A673 (cell line): ENCODE measurements around the gene PI4K2A. TPM values are rescaled to one million over a fixed set of nuclear protein-coding genes. Genes with fewer than 3 reads are reported as not detected.

Source experiments
- BruUV-seq: library from RNA; stranded (reverse); fragments of 400-500 nt; replicated peaks from 2 replicates; lab custom pipeline; 2021; lab: Mats Ljungman, UMichigan
- CTCF ChIA-PET: fragments of 300-600 bp; sonication (Branson Sonifier 250); formaldehyde crosslinking; loops from one replicate; lab custom pipeline; 2022; ENCODE audit warnings: antibody characterized with exemption; lab: Charles Lee
- POLR2A ChIA-PET: fragments of 300-600 bp; sonication (Branson Sonifier 250); formaldehyde crosslinking; loops from one replicate; lab custom pipeline; 2022; ENCODE audit warnings: antibody characterized with exemption; ENCODE audit not compliant: low non-redundant PET; lab: Charles Lee
- DNase-seq: peaks from one replicate; pipeline ENCODE4 v3.0.0-alpha.2; 2015; ENCODE audit warnings: low spot score
- H3K27ac ChIP-seq: fragments of 200-600 bp; sonication (generic); 2 replicates; pipeline ENCODE4 v1.5.1; 2016; ENCODE audit warnings: mixed run types, low read depth, mild to moderate bottlenecking, mixed read lengths, antibody characterized with exemption, low read length; ENCODE audit not compliant: poor library complexity, severe bottlenecking
- H3K27me3 ChIP-seq: fragments of 200-600 bp; sonication (generic); replicated peaks from 2 replicates; pipeline ENCODE4 v1.6.1; 2017; ENCODE audit warnings: mixed run types, low read depth, mild to moderate bottlenecking, mixed read lengths, antibody characterized with exemption, low read length; ENCODE audit not compliant: insufficient read depth, poor library complexity
- H3K36me3 ChIP-seq: fragments of 200-600 bp; sonication (generic); 2 replicates; pipeline ENCODE4 v1.6.1; 2016; ENCODE audit warnings: mixed run types, mild to moderate bottlenecking, mixed read lengths, antibody characterized with exemption, low read length; ENCODE audit not compliant: insufficient read depth, poor library complexity, severe bottlenecking
- H3K4me1 ChIP-seq: fragments of 200-600 bp; sonication (generic); 2 replicates; pipeline ENCODE4 v1.6.1; 2017; ENCODE audit warnings: mixed run types, mild to moderate bottlenecking, mixed read lengths, antibody characterized with exemption, low read length; ENCODE audit not compliant: insufficient read depth, poor library complexity, severe bottlenecking
- H3K4me3 ChIP-seq: fragments of 200-600 bp; sonication (generic); 2 replicates; pipeline ENCODE4 v1.5.1; 2016; ENCODE audit warnings: low read depth, mixed run types, mild to moderate bottlenecking, mixed read lengths, low read length; ENCODE audit not compliant: poor library complexity, severe bottlenecking
- H3K9me3 ChIP-seq: fragments of 200-600 bp; sonication (generic); 2 replicates; pipeline ENCODE4 v1.6.1; 2016; ENCODE audit warnings: mixed run types, low read depth, mild to moderate bottlenecking, mixed read lengths, antibody characterized with exemption, low read length; ENCODE audit not compliant: poor library complexity, severe bottlenecking
- EZH2 ChIP-seq: fragments of 200-600 bp; sonication (generic); IDR thresholded peaks from 2 replicates; pipeline ENCODE4 v1.6.1; 2017; ENCODE audit warnings: borderline replicate concordance, low read depth, mild to moderate bottlenecking, mixed read lengths, antibody characterized with exemption, low read length; ENCODE audit not compliant: poor library complexity, severe bottlenecking
- intact Hi-C: fragments of 100-400 bp; cut with micrococcal nuclease; formaldehyde crosslinking; loops from one replicate; pipeline ENCODE4 v1.10.0; 2022; ENCODE audit not compliant: unreplicated experiment
- total RNA-seq: library from RNA; stranded (reverse); gene quantifications from 2 replicates; pipeline ENCODE4 v1.2.3, GENCODE V29; 2021
- TF ChIP-seq, protein P1 (sequence below): fragments of 300-800, 200-600 bp; sonication (generic); conservative IDR thresholded peaks from 2 replicates; pipeline ENCODE4 v1.5.1; 2017; ENCODE audit warnings: low read depth, mild to moderate bottlenecking, antibody characterized with exemption, low read length, moderate library complexity, mixed read lengths

The PI4K2A gene
- total RNA-seq, 1 experiment from 2014 or later, result 23.6 TPM

DNA sequence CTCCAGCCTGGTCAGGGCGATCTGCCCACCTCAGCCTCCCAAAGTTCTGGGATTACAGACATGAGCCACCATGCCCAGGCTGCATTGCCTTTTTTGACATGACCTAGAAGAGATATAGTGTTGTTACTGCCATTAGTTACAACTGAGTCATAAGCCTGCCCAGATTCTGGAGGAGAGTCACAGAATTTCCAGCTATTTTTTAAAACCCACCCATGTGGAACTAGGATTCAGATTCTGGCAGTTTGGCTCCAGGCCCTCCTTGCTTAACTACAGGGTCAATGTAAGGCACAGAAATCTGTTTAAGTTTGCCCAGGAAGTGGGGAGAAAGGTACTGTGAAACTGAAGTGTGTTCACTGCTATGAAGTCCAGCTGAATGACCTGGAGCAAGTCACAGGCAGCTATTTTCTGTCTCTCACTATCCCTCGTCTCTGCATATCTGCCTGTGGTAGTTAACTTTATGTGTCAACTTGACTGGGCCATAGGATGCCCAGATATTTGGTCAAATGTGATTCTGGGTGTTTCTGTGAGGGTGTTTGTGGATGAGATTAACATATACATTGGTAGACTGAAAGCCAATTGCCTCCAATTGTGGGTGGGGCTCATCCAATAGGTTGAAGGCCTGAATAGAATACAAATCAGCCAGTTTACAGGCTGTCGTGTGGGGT is 64.7 kb downstream of the PI4K2A start:
- intact Hi-C loops, result loop anchor here (10.0 kb wide), 1 partner anchor 340 kb away; no protein-coding TSS in a partner anchor
- Histone ChIP-seq H3K9me3 (no peaks in the 10 kb centered on the region), H3K4me1 (peaks cover 3% of the 10 kb centered on the region), H3K27me3 (no peaks in the 10 kb centered on the region), H3K4me3 (no peak overlapping the region), H3K36me3 (no peaks in the 10 kb centered on the region), H3K27ac (no peak overlapping the region)
- TF ChIP-seq, protein P1, sequence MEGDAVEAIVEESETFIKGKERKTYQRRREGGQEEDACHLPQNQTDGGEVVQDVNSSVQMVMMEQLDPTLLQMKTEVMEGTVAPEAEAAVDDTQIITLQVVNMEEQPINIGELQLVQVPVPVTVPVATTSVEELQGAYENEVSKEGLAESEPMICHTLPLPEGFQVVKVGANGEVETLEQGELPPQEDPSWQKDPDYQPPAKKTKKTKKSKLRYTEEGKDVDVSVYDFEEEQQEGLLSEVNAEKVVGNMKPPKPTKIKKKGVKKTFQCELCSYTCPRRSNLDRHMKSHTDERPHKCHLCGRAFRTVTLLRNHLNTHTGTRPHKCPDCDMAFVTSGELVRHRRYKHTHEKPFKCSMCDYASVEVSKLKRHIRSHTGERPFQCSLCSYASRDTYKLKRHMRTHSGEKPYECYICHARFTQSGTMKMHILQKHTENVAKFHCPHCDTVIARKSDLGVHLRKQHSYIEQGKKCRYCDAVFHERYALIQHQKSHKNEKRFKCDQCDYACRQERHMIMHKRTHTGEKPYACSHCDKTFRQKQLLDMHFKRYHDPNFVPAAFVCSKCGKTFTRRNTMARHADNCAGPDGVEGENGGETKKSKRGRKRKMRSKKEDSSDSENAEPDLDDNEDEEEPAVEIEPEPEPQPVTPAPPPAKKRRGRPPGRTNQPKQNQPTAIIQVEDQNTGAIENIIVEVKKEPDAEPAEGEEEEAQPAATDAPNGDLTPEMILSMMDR, result no peak
- TF ChIP-seq EZH2, result no peak
- no peak for DNase-seq
- ChIA-PET CTCF (no interaction called here), POLR2A (no interaction called here)
- BruUV-seq, result no TSS peak

DNA sequence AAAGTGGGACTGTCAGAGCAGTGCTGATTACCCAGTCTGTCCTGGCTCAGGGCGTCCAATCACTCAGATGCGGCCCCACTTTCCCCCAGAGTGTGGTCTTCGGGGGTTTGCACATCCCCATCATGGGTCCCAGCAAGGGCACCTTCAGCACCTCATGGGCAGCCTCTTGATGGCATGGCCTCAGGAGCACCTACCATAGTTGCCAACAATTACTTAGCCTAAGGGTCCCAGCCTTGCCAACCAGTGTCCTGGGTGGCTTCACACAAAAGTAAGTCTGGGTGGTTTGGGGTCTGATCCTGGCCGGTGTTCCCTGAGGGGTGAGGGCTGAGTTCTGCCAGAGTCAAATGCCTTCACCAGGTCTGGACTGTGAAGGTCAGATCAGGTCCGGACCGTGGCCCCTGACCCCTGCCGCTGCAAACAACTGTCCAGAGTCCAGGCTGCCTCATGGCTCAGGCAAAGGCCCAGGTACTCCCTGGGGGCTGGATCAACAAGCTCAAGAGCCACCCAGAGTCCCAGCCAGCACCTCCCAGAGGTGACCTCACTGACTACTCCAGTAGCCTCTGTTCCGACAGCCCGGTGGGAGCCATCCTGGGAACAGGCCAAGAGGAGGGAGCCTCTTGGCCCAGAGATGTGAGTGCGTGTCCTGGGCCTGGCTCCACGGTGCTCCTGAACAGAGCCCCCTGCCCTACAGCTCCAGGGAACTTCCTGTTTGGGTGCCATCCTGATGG is 66.8 kb downstream of the PI4K2A start:
- H3K4me1 ChIP-seq, result peaks cover 3% of the 10 kb centered on the region
- H3K27me3 ChIP-seq, result no peaks in the 10 kb centered on the region
- H3K4me3 ChIP-seq, result no peak overlapping the region
- CTCF ChIA-PET, result interaction anchor here (0.5 kb wide), 1 partner anchor 401 kb away, joined by 3 read pairs; no protein-coding TSS in a partner anchor
- no peak for TF ChIP-seq EZH2
- TF ChIP-seq, protein P1, result no peak
- H3K9me3 ChIP-seq, result no peaks in the 10 kb centered on the region
- DNase-seq, result no peak
- intact Hi-C loops, result loop anchor here (10.0 kb wide), 1 partner anchor 338 kb away; no protein-coding TSS in a partner anchor
- BruUV-seq, result no TSS peak
- H3K27ac ChIP-seq, result no peak overlapping the region
- POLR2A ChIA-PET, result no interaction called here
- H3K36me3 ChIP-seq, result no peaks in the 10 kb centered on the region

DNA sequence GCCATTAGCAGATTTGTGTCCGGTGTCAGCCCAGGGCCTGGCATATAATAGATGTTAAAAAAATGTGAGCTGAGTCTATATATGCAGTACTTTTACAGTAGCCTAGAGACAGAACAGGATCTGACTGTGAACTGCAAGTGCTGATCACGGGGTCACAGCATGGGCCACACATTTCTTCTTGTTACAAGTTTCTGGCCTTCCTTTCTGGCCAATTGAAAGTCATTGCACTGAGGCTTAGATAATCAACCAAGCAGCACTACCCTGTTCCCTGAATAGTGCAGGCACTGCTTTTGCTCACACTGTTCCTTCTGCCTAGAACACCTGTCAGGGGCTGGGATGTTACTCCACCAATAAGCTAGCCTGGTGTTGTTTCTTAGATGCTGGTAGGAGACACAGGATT is 67.7 kb downstream of the PI4K2A start:
- H3K9me3 ChIP-seq, result no peaks in the 10 kb centered on the region
- TF ChIP-seq EZH2, result no peak
- TF ChIP-seq, protein P1, result no peak
- H3K27ac ChIP-seq, result no peak overlapping the region
- BruUV-seq, result no TSS peak
- no peak for DNase-seq
- peaks cover 9% of the 10 kb centered on the region for H3K4me1 ChIP-seq
- CTCF ChIA-PET, result no interaction called here
- intact Hi-C loops, result loop anchor here (10.0 kb wide), 1 partner anchor 337 kb away; no protein-coding TSS in a partner anchor
- no peak overlapping the region for H3K4me3 ChIP-seq
- POLR2A ChIA-PET, result no interaction called here
- H3K36me3 ChIP-seq, result no peaks in the 10 kb centered on the region
- H3K27me3 ChIP-seq, result no peaks in the 10 kb centered on the region
